HAP-1 (cell line): ENCODE measurements around the gene S100A7.
A peak's percentile ranks its signal among the peaks of the same experiment; 100 is the strongest.
"Not testable (repeated sequence)": the region's sequence is repeated elsewhere in the genome, so short reads cannot be mapped to it uniquely, and the experiment has no call there.

Source experiments
- DNase-seq, 2 experiments: peaks; one replicate each; pipeline ENCODE4 v3.0.0-alpha.2; 2016 to 2020; ENCODE audit warnings: low spot score in 2 of 2
- H3K27me3 ChIP-seq: fragments of 250-450 bp; sonication (Bioruptor Pico); 2 replicates; pipeline ENCODE4 v1.5.1; 2020; ENCODE audit warnings: low read depth, mild to moderate bottlenecking, moderate library complexity
- H3K36me3 ChIP-seq: fragments of 250-450 bp; sonication (Bioruptor Pico); replicated peaks from 2 replicates; pipeline ENCODE4 v1.5.1; 2020; ENCODE audit warnings: mild to moderate bottlenecking
- H3K4me1 ChIP-seq: fragments of 250-450 bp; sonication (Bioruptor Pico); 2 replicates; pipeline ENCODE4 v1.5.1; 2020; ENCODE audit warnings: mild to moderate bottlenecking
- H3K4me3 ChIP-seq: fragments of 250-450 bp; sonication (Bioruptor Pico); 2 replicates; pipeline ENCODE4 v1.5.1; 2020; ENCODE audit warnings: mild to moderate bottlenecking, moderate library complexity
- H3K9me3 ChIP-seq: fragments of 250-450 bp; sonication (Bioruptor Pico); 2 replicates; pipeline ENCODE4 v1.5.1; 2020; ENCODE audit warnings: mild to moderate bottlenecking, moderate library complexity
- in situ Hi-C: fragments of 300-500 bp; cut with MboI; formaldehyde crosslinking; loops from 3 replicates; pipeline ENCODE4 v1.14.3; 2020; ENCODE audit warnings: low sequenced_read_pairs, inconsistent platforms, mixed read lengths

The S100A7 gene

DNA sequence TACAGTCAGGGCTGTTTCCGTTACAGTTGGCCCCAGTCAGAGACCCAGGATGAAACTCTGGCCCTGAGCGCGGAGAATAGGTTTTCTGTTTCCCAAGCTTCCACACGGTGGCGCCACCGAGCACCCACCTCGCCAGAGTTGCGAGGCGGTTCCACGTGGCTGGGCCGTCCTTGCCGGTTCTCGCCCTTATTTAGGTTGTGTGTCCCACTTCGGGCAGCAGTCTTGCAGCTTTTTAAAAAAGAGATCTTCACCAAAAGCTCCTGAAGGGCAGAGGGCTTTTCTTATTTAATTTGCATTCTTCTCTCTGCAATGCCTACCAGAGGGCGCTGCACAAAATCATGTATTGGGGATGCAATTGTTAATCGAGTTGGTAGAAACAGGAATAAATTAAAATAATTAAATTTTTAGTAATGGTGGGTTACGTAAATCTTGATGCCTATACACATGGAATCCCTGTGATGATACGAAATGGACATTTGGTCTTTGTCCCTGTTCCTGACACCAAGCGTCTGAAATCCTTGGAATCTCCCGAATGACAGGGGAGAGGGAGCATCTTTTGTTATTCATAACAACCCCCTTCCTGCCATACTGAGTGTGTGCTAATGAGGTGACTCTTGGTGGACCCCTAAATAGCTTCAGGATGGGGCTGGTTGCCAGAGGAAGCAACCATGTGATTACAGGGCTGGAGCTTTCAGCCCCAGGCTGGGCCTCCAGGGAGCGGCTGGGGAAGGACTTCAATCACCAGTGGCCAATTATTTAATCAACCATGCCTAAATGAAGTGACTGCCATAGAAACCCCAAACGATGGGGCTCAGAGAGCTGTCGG is 5.6 kb upstream of the S100A7 start:
- no peak overlapping the region for H3K4me3 ChIP-seq
- H3K27me3 ChIP-seq = 0 out of 2 replicates have a peak, but pooled peaks cover 3% of the 10 kb centered on the region
- H3K9me3 ChIP-seq = no peaks in the 10 kb centered on the region
- H3K36me3 ChIP-seq = no peaks in the 10 kb centered on the region
- in situ Hi-C loops = no loop called here
- H3K4me1 ChIP-seq = no peaks in the 10 kb centered on the region
- DNase-seq = peak; percentile 8 to 78

DNA sequence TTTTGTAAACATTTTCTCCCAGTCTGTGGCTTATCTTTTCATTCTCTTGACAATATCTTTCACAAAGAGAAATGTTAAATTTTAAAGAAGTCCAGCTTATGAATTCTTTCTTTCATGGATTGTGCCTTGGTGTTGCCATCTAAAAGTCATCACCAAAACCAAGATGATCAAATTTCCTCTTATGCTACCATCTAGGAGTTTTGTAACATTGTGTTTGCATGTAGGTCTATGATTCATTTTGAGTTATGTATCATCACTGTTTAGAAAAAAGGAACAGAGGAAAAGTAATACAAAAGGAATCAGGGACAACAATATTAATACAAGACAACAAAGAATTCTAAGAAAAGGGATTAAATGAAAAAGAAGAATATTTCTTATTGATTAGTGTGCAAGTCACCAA is 2.3 kb upstream of the S100A7 start:
- H3K36me3 ChIP-seq, in situ Hi-C loops, H3K4me1 ChIP-seq, H3K4me3 ChIP-seq, H3K9me3 ChIP-seq, DNase-seq, H3K27me3 ChIP-seq: not testable (repeated sequence)

- no peaks in the 10 kb centered on the region for H3K4me1 ChIP-seq
- H3K9me3 ChIP-seq = no peaks in the 10 kb centered on the region
- no peaks in the 10 kb centered on the region for H3K36me3 ChIP-seq
- in situ Hi-C loops = no loop called here
- no peak overlapping the region for H3K4me3 ChIP-seq
- H3K27me3 ChIP-seq = peaks cover 3% of the 10 kb centered on the region; the same call in 1 of the 2 replicates
- no peak for DNase-seq
These were observed 796 bp downstream of the S100A7 start for GRCh38 chr1:153459655-153460054.

- peaks cover 3% of the 10 kb centered on the region; the same call in 1 of the 2 replicates for H3K27me3 ChIP-seq
- H3K4me1 ChIP-seq = no peaks in the 10 kb centered on the region
- in situ Hi-C loops = no loop called here
- DNase-seq = no peak
- H3K4me3 ChIP-seq = no peak overlapping the region
- H3K9me3 ChIP-seq = no peaks in the 10 kb centered on the region
- no peaks in the 10 kb centered on the region for H3K36me3 ChIP-seq
These were observed 4.1 kb downstream of the S100A7 start for GRCh38 chr1:153456396-153456795.

GRCh38 chr1:153448851-153449250 is 11.6 kb downstream of the S100A7 start:
- H3K36me3 ChIP-seq, DNase-seq, H3K9me3 ChIP-seq, H3K4me1 ChIP-seq, H3K4me3 ChIP-seq, H3K27me3 ChIP-seq, in situ Hi-C loops: not testable (repeated sequence)

GRCh38 chr1:153447498-153448170 is 12.8 kb downstream of the S100A7 start:
- H3K36me3 ChIP-seq = no peaks in the 10 kb centered on the region

DNA sequence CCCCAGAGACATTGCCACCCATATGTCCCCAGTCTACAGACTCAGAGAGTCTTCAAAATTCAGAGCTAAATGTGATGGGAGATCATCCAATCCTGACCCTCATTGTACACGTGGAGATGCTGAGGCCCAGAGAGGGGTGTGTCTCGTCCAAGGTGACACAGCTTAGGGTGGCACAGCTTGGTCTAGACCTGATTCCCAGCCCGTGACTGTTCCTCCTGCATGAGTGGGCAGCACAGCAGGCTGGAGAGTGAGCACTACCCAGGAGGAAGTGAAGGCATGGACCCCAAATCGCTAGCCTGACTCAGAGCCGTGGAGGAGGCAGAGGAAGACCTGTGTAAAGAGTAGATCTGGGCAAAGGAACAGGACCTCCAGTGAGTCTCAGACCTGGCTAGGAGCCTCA is 16.4 kb downstream of the S100A7 start:
- no peaks in the 10 kb centered on the region for H3K27me3 ChIP-seq
- in situ Hi-C loops = no loop called here
- DNase-seq = no peak

More at GRCh38 chr1:153447498-153448170, 12.8 kb downstream of the S100A7 start:
- DNase-seq = no peak
- no peak overlapping the region for H3K4me3 ChIP-seq
- H3K4me1 ChIP-seq = no peaks in the 10 kb centered on the region
- no peaks in the 10 kb centered on the region for H3K9me3 ChIP-seq
- in situ Hi-C loops = no loop called here
- H3K27me3 ChIP-seq = no peaks in the 10 kb centered on the region

DNA sequence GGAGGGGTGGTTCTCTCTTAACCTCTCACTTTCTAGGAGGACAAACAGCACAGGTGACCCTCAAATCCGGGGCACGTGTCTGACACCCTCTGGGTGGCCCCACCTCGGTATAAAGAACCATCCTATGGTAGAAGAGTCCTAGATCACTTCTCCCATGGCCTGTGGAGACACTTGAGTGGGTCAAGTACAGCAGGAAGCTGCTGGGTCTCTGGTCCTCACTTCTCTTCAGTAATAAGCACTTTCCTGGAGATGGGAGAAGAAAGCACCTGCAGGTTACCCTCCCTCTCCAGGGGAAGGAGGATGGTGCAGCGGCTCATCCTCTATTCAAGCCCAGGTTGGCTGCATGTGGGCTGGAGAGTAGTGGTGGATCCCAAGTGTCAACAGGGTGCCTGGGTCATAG is 17.0 kb downstream of the S100A7 start:
- H3K9me3 ChIP-seq = no peaks in the 10 kb centered on the region
- in situ Hi-C loops = no loop called here

More for the DNA sequence above, 16.4 kb downstream of the S100A7 start:
- Histone ChIP-seq H3K36me3 (no peaks in the 10 kb centered on the region), H3K9me3 (no peaks in the 10 kb centered on the region), H3K4me1 (no peaks in the 10 kb centered on the region), H3K4me3 (no peak overlapping the region)

DNA sequence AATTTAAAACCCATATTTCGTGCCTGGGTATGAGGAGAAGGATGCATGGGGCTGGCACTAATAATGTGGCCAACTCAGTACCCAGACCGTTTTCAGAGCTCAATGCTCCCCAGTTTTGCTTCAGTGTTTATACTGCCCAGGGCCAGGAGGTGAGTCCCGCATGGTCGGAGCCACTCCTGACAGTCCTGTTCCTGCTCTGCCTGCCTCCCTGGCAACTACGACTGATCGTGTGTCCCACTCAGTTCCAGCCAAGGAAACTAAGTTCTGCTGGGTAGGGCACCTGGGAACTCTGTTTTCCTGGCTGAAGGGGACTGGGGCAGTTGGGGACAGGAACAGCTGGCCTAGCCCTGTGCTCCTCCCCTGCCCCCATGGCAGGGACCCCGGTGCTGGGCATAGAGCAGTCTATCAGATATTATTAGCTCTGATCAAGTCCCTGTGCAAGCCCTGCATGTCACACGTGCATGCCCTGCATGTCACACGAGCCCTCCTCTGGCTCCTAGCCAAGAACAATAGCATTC is 19.2 kb downstream of the S100A7 start:
- DNase-seq = no peak
- Histone ChIP-seq H3K4me1 (no peaks in the 10 kb centered on the region), H3K9me3 (no peaks in the 10 kb centered on the region), H3K27me3 (no peaks in the 10 kb centered on the region), H3K4me3 (no peak overlapping the region), H3K36me3 (no peaks in the 10 kb centered on the region)
- in situ Hi-C loops = no loop called here

More for the DNA sequence above, 17.0 kb downstream of the S100A7 start:
- H3K27me3 ChIP-seq = no peaks in the 10 kb centered on the region
- H3K4me3 ChIP-seq = no peak overlapping the region
- no peak for DNase-seq
- no peaks in the 10 kb centered on the region for H3K4me1 ChIP-seq
- no peaks in the 10 kb centered on the region for H3K36me3 ChIP-seq

DNA sequence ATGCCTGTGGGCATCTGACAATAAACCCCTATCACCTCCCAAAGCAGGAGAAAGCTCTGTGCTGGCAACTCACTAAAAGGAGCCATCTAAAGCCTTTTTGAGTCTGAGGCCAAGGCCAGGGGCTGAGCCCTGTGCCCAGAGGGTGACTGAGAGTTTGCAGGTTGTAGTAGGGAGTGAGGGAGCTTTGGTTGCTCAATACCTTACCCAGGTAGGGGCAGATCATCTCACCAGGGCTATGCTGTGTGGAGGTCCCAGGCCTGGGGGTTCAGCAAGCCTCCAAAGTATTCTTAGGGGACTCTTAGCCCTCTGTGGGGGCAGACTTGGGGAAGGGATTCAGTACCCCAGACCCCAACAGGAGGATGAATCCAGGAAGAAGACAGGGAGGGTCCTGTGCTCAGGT is 21.2 kb downstream of the S100A7 start:
- in situ Hi-C loops = no loop called here
- Histone ChIP-seq H3K36me3 (no peaks in the 10 kb centered on the region), H3K27me3 (no peaks in the 10 kb centered on the region), H3K4me1 (no peaks in the 10 kb centered on the region), H3K4me3 (no peak overlapping the region), H3K9me3 (no peaks in the 10 kb centered on the region)
- no peak for DNase-seq

DNA sequence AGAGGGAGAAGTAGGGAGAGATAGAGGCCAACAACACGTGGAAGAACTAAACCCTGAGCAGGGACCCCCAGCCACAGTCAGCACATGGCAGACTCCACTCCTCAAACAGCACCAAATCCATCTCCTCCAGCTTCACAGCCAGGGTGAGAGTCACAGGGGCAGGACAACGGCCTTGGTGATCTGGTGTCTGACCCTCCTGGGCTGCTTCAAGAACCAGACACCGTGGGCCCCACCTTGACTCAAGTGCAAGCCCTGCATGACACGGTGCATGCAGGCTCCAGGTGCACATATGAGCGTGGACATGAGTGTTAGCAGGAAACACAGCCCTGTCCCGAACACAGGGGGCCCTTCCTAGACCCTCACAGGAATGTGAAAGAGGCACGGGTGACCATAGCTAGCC is 21.9 kb downstream of the S100A7 start:
- Histone ChIP-seq H3K4me1 (no peaks in the 10 kb centered on the region), H3K27me3 (no peaks in the 10 kb centered on the region), H3K9me3 (no peaks in the 10 kb centered on the region), H3K36me3 (no peaks in the 10 kb centered on the region), H3K4me3 (no peak overlapping the region)
- DNase-seq = no peak
- in situ Hi-C loops = no loop called here

DNA sequence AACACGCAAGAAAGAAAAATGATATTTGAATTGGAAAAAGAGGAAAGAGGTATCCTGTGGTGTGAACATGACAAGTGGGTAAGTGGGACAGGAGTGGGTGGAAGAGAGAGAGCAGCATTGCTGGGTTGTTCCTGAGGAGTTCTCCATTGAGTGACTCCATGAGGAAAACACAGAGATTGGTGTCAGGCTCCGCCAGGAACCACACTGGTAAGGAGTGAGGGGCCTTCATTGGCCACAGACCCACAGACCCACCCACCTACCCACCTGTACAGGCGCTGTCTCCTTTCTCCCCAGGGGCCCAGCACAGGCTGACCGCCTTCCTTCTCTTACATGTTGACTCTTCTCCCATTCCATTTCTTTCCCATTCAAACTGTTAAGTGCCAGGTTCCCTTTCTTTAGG is 23.2 kb downstream of the S100A7 start:
- in situ Hi-C loops = no loop called here
- Histone ChIP-seq H3K27me3 (no peaks in the 10 kb centered on the region), H3K4me3 (no peak overlapping the region), H3K4me1 (no peaks in the 10 kb centered on the region), H3K9me3 (no peaks in the 10 kb centered on the region), H3K36me3 (no peaks in the 10 kb centered on the region)
- DNase-seq = no peak

DNA sequence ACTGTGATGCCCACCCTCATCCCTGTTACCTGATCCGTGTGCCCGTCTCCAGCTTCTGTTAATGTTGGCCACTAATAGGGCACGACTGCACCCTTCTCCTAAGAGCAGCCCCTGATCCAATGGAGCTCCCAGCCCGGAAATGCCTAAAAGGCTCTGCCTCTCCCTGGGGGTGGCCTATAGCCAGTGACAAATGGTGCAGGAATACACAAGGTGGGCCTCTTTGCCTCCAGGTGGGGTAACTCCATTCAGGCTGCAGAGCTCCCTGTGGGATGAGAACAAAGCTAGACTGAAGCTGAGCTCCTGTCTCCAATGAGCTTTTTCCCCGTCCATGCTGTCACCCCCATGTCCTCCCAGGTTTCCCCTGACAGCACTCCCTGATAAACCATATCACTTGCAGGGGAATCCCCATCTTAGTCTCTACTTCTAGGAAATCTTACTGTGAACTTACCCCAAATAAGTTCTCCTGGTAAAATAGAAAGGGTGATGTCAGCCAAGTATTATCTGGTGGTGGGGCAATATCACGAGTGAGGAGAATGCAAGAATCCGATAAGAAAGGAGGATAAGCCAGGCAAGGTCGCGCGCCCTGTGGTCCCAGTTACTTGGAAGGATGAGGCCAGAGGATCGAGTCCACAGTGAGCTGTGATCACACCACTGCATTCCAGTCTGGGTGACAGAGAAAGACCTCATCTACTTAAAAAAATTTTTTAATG is 25.6 kb downstream of the S100A7 start:
- in situ Hi-C loops = no loop called here
- Histone ChIP-seq H3K4me3 (no peak overlapping the region), H3K9me3 (no peaks in the 10 kb centered on the region), H3K27me3 (no peaks in the 10 kb centered on the region; the same call in 1 of the 2 replicates), H3K4me1 (no peaks in the 10 kb centered on the region), H3K36me3 (no peaks in the 10 kb centered on the region)
- DNase-seq = no peak
